ENCODE results near the gene EIF4EBP2.

DNA sequence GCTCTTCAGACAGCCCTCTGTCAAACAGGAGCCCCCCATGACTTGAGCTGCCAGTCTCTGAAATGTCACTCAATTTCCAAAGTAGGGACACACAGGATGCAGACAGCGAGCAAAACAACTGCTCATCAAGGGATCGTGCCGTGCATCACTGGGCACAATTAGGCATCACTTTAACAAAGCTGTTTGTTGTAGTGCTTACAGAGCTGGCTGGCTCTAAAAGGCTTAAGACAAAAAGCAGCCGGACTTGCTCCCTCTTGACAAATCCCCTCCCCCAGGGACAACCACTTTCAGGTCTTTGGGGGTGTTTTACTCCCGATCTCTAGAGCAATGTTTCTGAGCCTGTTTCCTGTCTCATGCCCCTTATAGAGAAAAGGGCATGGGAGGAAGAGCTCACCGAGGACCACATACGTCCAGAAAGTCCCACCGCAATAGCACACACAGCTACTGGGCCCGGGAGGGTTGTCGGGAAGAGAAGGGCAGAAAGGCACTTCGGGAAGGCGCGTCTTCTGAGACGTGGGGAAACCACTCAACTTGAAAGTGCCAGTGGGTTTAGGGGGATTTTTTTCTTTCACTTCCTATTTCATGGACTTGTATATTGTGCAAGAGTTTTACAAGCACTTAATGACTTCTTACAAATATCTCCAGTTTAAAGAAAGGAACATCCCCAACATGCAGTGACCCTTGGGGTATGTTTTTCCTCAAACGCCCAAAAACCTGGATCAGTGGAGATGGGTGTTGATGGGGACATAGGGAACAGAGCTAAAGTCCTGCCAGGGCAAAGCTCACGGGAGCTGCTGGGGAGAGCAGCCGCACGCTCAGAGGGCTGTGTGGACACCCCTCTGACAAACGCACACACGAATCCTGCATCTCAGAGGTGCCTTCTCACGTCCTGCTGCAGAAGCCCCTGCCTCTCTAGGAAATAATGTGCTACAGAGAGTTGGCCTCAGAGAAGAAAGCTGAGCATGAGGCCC, 48.6 kb upstream of the EIF4EBP2 start:
- TF ChIP-seq, protein P1, sequence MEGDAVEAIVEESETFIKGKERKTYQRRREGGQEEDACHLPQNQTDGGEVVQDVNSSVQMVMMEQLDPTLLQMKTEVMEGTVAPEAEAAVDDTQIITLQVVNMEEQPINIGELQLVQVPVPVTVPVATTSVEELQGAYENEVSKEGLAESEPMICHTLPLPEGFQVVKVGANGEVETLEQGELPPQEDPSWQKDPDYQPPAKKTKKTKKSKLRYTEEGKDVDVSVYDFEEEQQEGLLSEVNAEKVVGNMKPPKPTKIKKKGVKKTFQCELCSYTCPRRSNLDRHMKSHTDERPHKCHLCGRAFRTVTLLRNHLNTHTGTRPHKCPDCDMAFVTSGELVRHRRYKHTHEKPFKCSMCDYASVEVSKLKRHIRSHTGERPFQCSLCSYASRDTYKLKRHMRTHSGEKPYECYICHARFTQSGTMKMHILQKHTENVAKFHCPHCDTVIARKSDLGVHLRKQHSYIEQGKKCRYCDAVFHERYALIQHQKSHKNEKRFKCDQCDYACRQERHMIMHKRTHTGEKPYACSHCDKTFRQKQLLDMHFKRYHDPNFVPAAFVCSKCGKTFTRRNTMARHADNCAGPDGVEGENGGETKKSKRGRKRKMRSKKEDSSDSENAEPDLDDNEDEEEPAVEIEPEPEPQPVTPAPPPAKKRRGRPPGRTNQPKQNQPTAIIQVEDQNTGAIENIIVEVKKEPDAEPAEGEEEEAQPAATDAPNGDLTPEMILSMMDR (IDR thresholded peaks at IDR 0.05): no peak
- TF ChIP-seq POLR2A (IDR thresholded peaks at IDR 0.05) (no peak), EP300 (IDR thresholded peaks at IDR 0.05) (no peak)

Data from tibial nerve (tissue), 4 donors.